Stimulated activated CD8-positive, alpha-beta memory T cell treated with anti-CD3 and anti-CD28 coated beads, Interleukin-4, amount 100 ng/mL, for 24 hours (primary cell): ENCODE results near the gene MESP2.

Experiments used
- DNase-seq: peaks from one replicate; pipeline ENCODE4 v3.0.0-alpha.2; 2020; ENCODE audit warnings: low read depth

Gene MESP2

DNA sequence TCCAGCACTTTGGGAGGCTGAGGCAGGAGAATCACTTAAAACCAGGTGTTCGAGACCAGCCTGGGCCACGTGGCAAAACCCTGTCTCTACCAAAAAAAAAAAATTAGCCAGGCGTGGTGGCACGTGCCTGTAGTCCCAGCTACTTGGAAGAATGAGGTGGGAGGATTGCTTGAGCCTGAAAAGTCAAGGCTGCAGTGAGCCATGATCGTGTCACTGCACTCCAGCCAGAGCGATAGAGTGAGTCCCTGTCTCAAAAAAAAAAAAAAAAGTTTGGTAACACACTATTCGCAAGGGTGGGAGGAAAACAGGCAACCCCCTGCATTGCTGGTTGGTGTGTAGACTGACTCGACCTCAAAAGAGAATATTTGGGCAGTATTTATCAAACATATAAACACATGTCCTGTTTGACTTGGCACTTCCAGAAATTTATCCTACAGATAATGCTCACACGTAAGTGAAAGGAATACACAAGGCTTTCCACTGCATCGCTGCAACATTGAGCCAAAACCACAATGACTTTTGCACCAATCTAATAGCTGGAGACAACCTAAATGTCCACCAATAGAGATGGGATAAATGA is 41.7 kb downstream of the MESP2 start:
- no peak for DNase-seq

GRCh38 chr15:89818287-89818686 is 42.2 kb downstream of the MESP2 start:
- no peak for DNase-seq

DNA sequence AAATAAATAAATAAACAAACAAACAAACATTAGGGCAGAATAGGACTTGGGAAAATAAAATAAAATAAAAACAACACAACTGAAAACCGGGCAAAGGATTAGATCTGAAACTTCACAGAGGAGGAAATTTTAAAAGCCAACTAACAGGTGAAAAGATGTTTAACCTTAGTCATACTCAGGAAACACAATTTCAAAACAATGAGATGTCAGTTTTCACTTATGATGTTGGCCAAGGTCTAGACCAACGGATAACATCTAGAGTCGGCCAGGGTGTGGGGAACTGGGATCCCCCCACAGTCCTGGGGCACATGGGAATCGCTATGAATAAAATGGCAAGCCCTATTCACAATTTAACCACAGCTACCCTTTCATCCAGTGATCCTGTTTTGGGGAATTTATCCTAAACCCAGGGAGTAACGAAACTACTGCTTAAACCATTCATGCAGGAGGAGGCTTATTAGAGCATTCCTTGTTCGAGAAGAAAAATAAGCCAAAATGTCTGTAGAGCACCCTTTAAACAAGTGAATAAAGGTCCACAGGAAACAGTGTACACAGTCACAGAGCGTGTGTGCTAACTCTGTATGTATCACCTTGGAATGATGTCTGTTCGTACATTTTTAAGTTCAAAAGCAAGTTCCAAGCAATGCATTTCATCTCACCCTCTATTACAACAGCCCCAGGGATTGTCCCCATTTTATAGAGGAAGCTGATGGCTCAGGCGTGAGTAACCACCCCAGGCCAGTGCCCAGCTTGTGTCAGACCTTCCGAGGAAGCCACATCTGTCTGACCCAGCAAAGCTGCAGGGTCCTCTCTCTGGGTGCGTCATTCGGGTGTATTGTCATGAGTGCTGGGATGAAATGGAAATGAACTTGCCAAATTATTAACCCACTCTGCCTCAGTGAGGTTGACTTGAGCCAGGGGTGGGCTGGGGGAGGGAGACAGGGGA is 44.8 kb downstream of the MESP2 start:
- DNase-seq: no peak

GRCh38 chr15:89822026-89822425 is 45.9 kb downstream of the MESP2 start:
- DNase-seq: no peak

DNA sequence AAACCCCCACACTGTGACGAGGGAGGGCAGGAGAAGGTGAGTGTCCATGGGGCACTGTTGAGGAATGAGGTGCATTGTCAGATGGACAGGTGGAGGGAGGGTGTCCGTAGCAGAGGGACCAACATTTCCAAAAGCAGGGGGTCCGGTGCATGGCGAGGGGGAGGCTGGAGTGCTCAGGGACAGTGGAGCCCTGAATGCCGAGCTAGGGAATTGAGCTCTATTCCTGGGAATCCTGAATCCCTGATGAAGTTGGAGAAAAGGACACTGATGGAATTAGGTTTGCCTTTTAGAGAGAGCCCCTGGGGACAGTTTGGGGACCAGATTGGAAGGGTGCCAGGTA is 46.4 kb downstream of the MESP2 start:
- DNase-seq: no peak

- no peak for DNase-seq
These were observed 47.0 kb downstream of the MESP2 start for GRCh38 chr15:89822951-89823711.

- no peak for DNase-seq
These were observed 47.9 kb downstream of the MESP2 start for GRCh38 chr15:89823836-89824606.

DNA sequence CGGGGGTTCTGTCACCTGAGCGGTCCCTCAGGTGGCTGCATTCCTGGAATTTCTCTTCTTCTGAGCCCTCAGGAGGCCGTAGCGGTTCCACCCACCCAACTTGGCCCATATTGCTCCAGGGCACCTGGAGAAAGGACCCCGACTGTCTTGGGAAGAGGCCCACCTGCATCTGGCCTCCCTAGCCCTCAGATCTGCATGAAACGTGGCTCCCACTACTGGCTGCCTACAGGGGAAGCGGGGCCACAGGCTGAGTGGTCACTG is 48.4 kb downstream of the MESP2 start:
- no peak for DNase-seq

DNA sequence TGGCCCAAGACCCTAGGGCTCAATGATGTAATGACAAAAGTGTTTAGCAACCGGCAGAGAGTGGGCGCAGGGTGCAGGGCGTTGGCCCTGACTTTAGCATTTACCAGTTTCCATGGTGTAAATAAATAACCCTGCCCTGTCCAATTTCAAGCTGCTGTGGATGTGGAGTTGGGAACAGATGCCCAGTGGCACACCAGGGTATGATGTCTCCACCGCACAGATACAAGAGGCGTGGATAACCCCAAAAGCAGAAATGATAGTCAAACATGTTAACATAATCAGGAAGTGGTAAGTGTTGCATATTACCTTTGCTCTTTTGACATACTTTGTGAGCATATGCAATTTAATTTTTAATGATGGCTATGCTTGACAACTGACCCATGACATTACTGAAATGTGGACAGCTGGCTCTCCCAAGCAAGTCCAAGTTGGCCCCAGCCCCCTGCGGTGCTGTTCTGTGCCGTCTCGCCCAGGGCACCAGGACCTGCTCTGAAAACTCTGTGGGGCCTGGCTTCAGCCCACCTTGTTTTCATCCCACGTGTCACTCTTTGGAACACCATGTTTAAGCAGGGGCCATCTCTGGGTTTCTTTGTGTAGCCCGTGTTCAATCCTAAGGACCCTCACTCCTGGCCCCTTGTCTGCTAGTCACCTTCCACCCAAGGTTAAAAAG is 49.3 kb downstream of the MESP2 start:
- no peak for DNase-seq

DNA sequence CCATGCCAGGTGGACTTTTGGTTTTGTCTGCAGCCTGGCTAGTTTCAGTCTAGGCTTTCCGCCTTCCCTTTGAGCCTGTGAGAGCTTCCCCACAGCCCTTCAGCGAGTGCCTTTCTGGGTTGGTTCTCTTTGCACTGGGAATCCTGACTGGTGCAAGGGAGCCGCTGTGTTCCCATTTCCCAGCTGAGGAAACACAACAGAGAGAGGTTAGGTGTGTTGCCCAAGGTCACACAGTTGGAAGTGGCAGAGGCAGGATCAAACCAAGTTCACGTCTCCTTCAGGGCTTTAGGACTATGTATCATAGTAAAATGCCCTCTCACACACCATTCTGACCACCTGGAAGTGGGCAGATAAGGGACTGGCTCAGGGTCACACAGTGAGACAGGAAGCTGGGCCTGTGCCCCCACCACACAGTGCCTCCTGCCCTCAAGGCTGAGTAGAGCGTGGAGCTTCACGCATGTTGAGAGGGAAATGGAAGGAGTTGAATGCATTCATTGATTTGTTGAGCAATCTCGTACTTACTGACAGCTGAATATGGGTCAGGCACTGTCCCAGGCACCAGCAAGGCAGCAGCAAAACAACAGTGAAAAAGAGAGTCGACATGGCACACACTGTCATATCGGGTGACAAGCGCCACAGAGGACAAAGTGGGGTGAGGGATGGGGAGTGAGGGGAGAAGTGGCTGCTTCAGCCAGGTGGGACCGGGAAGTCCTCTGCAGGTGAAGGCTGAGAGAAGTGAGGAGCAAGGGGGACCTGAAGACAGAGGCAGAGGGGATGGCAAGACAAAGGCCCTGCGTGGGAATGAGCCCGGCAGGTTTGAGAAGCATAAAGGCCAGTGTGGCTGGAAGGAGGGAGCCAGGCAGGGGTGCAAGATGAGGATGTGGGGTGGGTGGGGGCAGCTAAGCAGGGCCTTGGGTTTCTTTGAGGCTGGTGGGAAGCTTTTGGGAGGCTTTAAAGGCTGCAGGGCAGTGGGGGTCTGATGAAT is 50.8 kb downstream of the MESP2 start:
- DNase-seq: no peak

GRCh38 chr15:89827829-89828228 is 51.7 kb downstream of the MESP2 start:
- DNase-seq: no peak
